ENCODE results near the gene SCP2D1. TPM values are rescaled to one million over a fixed set of nuclear protein-coding genes. Genes with fewer than 3 reads are reported as not detected.

SCP2D1 gene
- total and polyA plus RNA-seq, 9 of the 15 experiments (the other 6 are each of a cell fraction or from before 2014, with no cell fraction given) = not detected

DNA sequence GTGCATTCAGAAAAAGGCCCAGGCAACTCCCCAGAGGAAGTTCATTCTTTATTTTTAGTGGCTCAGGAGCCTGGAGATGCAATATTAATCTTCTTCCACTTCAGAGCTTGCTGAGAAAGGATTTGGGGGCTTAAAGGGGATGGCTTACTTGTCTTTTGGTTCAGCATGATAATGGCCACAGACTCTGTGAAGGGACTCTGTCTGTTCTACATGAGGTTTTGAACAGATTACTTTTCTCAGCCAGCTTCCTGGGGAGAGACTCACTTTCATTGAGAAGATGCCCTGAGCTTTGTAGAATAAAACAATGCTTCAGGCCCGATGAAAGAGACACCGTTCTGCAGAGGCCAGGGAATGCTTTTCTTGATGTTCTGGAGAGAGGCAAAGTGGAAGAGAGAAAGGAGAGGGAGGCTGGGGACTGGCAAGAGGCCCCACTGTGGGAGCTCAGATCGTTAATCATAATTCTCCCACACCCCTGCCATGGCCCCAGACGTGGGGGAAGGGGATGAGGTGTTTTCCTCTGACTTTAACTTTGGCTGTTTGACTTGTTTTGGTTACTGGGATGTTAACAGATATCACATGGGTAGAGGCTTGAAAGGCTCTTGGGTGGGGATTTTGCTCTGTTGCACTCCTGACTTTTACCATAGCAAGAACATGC is 19.1 kb downstream of the SCP2D1 start:
- Histone ChIP-seq H3K27me3 (ENCODE audit: control insufficient read depth in 2 of 2, insufficient read depth in 2 of 2, low read length in 2 of 2) (peaks cover 0 to 2% of the 10 kb centered on the region in 2 experiments; a peak in 1 of 5 replicates), H2AFZ (ENCODE audit: low read depth, low read length) (no peak overlapping the region), H3K9me1 (ENCODE audit: control insufficient read depth, insufficient read depth, low read length) (no peaks in the 10 kb centered on the region), H4K20me1 (replicated peaks; ENCODE audit: control insufficient read depth, insufficient read depth, low read length) (no peaks in the 10 kb centered on the region), H3K4me1 (replicated peaks in 1 of 2; ENCODE audit: control insufficient read depth in 2 of 2, insufficient read depth in 2 of 2, low read length in 2 of 2) (no peaks in the 10 kb centered on the region), H3K4me3 (no peak overlapping the region), H3K9ac (ENCODE audit: insufficient read depth in 1 of 2, low read depth in 2 of 2, low read length in 2 of 2) (no peak overlapping the region), H3K36me3 (ENCODE audit: control insufficient read depth, insufficient read depth, low read length) (no peaks in the 10 kb centered on the region), H3K27ac (ENCODE audit: extremely low read depth, low read depth, low read length) (no peak overlapping the region), H3K79me2 (ENCODE audit: control insufficient read depth, insufficient read depth, low read length) (no peaks in the 10 kb centered on the region), H3K9me3 (replicated peaks; ENCODE audit: control insufficient read depth, insufficient read depth, low read depth, low read length) (no peaks in the 10 kb centered on the region), H3K4me2 (ENCODE audit: insufficient read depth, low read length) (no peak overlapping the region)
- no peak for FAIRE-seq
- intact Hi-C loops (cut with micrococcal nuclease) (no loop called here), in situ Hi-C loops (cut with MboI) (no loop called here)
- no peak for ATAC-seq
- CTCF ChIA-PET (ENCODE audit: low intra/inter-chr PET ratio) = no interaction called here
- POLR2A ChIA-PET = no interaction called here
- DNase-seq (ENCODE audit: extremely low read depth in 1 of 4, low spot score in 3 of 4) = no peak
- BruUV-seq (replicated peaks) = no TSS peak
- 0% methylated on average over 2 of the region's 4 CpGs for WGBS (ENCODE audit: insufficient coverage, low coverage, missing lambda C conversion rate)
- TF ChIP-seq ZNF785 (CRISPR knock-in tag; IDR thresholded peaks at IDR 0.05) (no peak), CEBPZ (IDR thresholded peaks at IDR 0.05; ENCODE audit: borderline replicate concordance, low read depth, low read length) (no peak), PURB (CRISPR knock-in tag; IDR thresholded peaks at IDR 0.05; ENCODE audit: low read depth) (no peak), GABPB1 (CRISPR knock-in tag; IDR thresholded peaks at IDR 0.05) (no peak), TCF7L2 (IDR thresholded peaks at IDR 0.05; ENCODE audit: low read depth, low read length) (no peak), ZNF175 (CRISPR knock-in tag; IDR thresholded peaks at IDR 0.05; ENCODE audit: low read depth) (no peak), HDAC8 (tag; IDR thresholded peaks at IDR 0.05) (no peak), ZNF3 (CRISPR knock-in tag; IDR thresholded peaks at IDR 0.05) (no peak), DEAF1 (CRISPR knock-in tag; IDR thresholded peaks at IDR 0.05) (no peak), NCOA4 (IDR thresholded peaks at IDR 0.05; ENCODE audit: partially characterized antibody) (no peak), RBM17 (IDR thresholded peaks at IDR 0.05; ENCODE audit: borderline replicate concordance, low read depth, low read length) (no peak), ZBTB2 (IDR thresholded peaks at IDR 0.05) (no peak), ZNF384 (IDR thresholded peaks at IDR 0.05; ENCODE audit: low read depth, low read length) (no peak)
- TF ChIP-seq, protein P1, sequence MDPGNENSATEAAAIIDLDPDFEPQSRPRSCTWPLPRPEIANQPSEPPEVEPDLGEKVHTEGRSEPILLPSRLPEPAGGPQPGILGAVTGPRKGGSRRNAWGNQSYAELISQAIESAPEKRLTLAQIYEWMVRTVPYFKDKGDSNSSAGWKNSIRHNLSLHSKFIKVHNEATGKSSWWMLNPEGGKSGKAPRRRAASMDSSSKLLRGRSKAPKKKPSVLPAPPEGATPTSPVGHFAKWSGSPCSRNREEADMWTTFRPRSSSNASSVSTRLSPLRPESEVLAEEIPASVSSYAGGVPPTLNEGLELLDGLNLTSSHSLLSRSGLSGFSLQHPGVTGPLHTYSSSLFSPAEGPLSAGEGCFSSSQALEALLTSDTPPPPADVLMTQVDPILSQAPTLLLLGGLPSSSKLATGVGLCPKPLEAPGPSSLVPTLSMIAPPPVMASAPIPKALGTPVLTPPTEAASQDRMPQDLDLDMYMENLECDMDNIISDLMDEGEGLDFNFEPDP (CRISPR knock-in tag; IDR thresholded peaks at IDR 0.05) = no peak

Measured in K562 (cell line).